GM19351 (cell line): Measurements from ENCODE around the gene EGF.
"Not testable (repeated sequence)": the region's sequence is repeated elsewhere in the genome, so short reads cannot be mapped to it uniquely, and the experiment has no call there.

Experiments used
- ATAC-seq: cut with Tn5 transposase; IDR thresholded peaks from one replicate; pipeline ENCODE4 v1.9.1; 2021; ENCODE audit warnings: mild to moderate bottlenecking, moderate library complexity; ENCODE audit not compliant: unreplicated experiment

The EGF gene

GRCh38 chr4:109912706-109913595 is at the start of gene EGF:
Gene EGF, plus strand, starts transcription at chr4:109912883. Its CDS starts 453 bp downstream, at chr4:109913336.
- no peak for ATAC-seq

GRCh38 chr4:109864134-109864533 is 48.5 kb upstream of the EGF start:
- ATAC-seq: no peak

GRCh38 chr4:109870061-109870460 is 42.6 kb upstream of the EGF start:
- ATAC-seq: no peak

- ATAC-seq: no peak
Observed at GRCh38 chr4:109872065-109872464, 40.6 kb upstream of the EGF start.

- no peak for ATAC-seq
Observed at GRCh38 chr4:109872950-109873656, 39.6 kb upstream of the EGF start.

GRCh38 chr4:109873791-109874514 is 38.7 kb upstream of the EGF start:
- ATAC-seq: no peak

- ATAC-seq: no peak
Observed at GRCh38 chr4:109875106-109875505, 37.6 kb upstream of the EGF start.

GRCh38 chr4:109875553-109875952 is 37.1 kb upstream of the EGF start:
- ATAC-seq: not testable (repeated sequence)

GRCh38 chr4:109876634-109877265 is 35.9 kb upstream of the EGF start:
- no peak for ATAC-seq

GRCh38 chr4:109877400-109877799 is 35.3 kb upstream of the EGF start:
- ATAC-seq: peak; percentile 96

- ATAC-seq: no peak
Observed at GRCh38 chr4:109878355-109878754, 34.3 kb upstream of the EGF start.

- ATAC-seq: no peak
Observed at GRCh38 chr4:109879081-109879480, 33.6 kb upstream of the EGF start.

- no peak for ATAC-seq
Observed at GRCh38 chr4:109879636-109880314, 32.9 kb upstream of the EGF start.

GRCh38 chr4:109886303-109886702 is 26.4 kb upstream of the EGF start:
- no peak for ATAC-seq

GRCh38 chr4:109887071-109887470 is 25.6 kb upstream of the EGF start:
- ATAC-seq: no peak

GRCh38 chr4:109890076-109890475 is 22.6 kb upstream of the EGF start:
- ATAC-seq: no peak

- ATAC-seq: no peak
Observed at GRCh38 chr4:109902559-109903251, 10.0 kb upstream of the EGF start.

- ATAC-seq: no peak
Observed at GRCh38 chr4:109908731-109909130, 4.0 kb upstream of the EGF start.

- no peak for ATAC-seq
Observed at GRCh38 chr4:109910256-109910655, 2.4 kb upstream of the EGF start.
